ENCODE measurements around the gene FDX1.

FDX1 gene

DNA sequence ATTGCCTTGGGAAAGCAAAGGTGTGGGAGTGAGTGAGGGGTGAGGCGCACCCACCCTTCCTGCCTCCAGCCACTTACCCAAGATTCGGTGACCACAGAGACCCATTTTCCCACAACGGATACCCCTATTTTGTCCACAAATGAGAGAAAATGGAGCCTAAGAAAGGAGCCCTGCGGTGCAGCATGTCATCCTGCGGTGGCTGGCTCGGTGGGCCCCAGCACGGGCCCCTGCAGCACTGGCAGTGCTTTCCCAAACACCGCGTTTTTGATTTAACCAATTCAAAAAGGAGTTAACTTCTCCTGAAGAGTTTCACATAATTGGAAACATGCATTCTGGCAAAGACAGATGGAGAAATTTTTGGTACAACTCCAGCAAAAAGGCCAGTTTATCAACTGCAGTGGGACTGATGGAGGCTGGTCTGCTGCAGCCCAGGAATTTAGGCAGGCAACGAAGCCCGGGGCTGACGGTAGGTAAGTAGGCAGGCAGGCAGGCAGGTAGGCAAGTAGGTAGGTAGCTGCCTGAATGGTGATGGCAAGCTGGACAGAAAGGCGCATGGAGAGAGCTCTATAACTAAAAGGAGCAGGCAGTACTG lies 84.2 kb downstream of the FDX1 start:
- no peak for DNase-seq

All from NCI-H1694 treated with DMSO at 0.1 percent for 48 hours (cell line).